Activated CD8-positive, alpha-beta memory T cell treated with anti-CD3 and anti-CD28 coated beads for 36 hours (primary cell): ENCODE results near the gene PRKN. TPM values are rescaled to one million over a fixed set of nuclear protein-coding genes. Genes with fewer than 3 reads are reported as not detected.

ENCODE experiments used
- CTCF ChIA-PET: fragments of 350-600 bp; sonication (Branson Sonifier 250); formaldehyde crosslinking; loops from one replicate; lab custom pipeline; 2021; ENCODE audit warnings: antibody characterized with exemption; lab: Charles Lee
- POLR2A ChIA-PET: fragments of 350-600 bp; sonication (Branson Sonifier 250); formaldehyde crosslinking; loops from one replicate; lab custom pipeline; 2021; ENCODE audit warnings: antibody characterized with exemption; lab: Charles Lee
- total RNA-seq, 2 experiments: library from RNA; stranded (reverse); gene quantifications; one replicate each; pipeline ENCODE4 v1.2.3, GENCODE V29; 2021

PRKN gene
- total RNA-seq, 2 experiments from 2014 or later = not detected

- ChIA-PET POLR2A (no interaction called here), CTCF (no interaction called here)
These were observed 1292.4 kb downstream of the PRKN start for GRCh38 chr6:161434921-161435747.

DNA sequence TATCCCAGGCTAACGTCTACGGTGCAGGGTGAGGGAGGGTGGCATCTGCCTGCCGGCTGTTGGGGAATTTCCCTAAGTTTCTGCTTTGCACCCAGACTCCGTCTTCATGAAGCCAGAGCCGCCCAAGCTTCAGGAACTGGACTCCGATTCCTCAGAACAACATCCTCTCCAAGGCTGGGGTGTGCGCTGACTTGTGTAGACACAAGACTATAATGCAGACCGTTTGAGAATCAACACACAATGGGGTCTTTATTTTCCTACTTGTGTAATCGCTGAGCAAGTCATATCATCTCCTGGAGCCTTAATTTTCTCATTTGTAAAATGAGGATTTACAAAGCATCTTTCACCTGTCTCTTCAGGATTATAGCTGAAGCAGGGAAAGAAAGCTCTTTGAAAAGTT, 1293.2 kb downstream of the PRKN start:
- ChIA-PET POLR2A (no interaction called here), CTCF (no interaction called here)

GRCh38 chr6:161432546-161432945, 1295.0 kb downstream of the PRKN start:
- ChIA-PET POLR2A (no interaction called here), CTCF (no interaction called here)

- ChIA-PET CTCF (interaction anchor here (0.7 kb wide), 1 partner anchor 1900 kb away, joined by 4 read pairs; no protein-coding TSS in a partner anchor), POLR2A (no interaction called here)
These were observed 1297.6 kb downstream of the PRKN start for GRCh38 chr6:161429921-161430490.

DNA sequence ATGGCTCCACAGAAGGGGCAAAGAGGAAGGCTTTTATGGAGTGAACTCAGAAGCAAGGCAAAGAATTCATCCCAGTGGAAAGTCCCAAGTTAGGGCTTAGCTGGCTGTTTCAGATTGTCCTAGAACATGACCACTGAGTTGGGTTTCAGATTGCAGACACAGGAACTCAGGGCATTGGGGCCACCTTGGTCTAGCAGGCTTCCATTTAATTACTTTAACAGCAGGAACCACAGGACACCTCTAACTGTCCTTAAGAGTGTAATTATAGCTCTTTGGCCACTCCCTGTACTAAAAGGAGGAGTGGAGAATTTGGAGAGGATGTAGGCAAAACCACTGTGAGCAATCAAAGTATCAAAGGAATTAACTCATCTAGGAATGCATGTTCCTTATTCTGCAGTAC, 1303.1 kb downstream of the PRKN start:
- ChIA-PET CTCF (no interaction called here), POLR2A (no interaction called here)

DNA sequence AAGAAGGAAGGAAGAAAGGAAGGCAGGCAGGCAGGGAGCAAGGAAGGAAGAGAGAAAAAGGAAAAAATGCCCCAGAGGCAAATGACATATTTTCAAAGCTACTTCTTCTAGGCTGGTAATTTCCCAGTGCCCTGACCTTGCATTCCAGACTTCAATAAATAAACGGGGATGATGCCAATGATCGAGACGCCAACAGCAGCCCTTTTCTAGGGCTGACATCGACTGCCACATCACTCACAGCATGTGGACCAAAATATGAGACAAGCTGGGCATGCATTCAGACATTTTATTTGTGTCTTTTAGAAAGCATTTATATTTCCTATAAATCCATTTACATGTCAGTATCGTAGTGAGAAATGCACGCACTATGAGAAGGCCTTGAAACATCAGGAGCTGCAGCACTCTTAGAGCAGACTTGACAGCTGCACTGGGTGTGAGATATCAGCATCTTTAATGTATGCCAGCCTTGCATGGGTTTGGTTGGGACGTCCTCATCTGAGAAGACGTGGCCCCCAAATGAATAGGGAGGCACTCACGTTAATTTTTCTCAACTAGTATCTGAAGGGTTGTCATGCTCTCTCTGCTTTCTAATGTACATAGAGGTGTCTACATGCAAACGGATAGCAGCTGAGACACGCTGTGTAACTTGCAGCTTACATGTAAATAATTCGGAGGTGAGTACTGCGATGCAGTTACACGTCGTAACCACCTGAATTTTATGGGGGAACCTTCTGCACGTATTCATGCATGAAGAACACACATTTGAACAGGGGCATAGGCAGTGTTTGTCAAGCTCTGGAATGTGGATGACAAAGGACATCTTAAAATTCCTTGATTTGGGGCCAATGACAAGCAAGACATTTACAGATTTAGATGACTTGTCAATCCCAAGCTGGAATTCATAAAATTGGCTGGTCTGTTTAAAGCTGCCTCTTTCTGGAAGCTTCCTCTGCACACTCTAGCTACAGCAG, 1304.6 kb downstream of the PRKN start:
- POLR2A ChIA-PET = no interaction called here
- CTCF ChIA-PET = no interaction called here

GRCh38 chr6:161418463-161418945, 1309.1 kb downstream of the PRKN start:
- POLR2A ChIA-PET = no interaction called here

GRCh38 chr6:161417717-161418462, 1309.7 kb downstream of the PRKN start:
- ChIA-PET CTCF (interaction anchor here (0.8 to 1.4 kb wide), 8 partner anchors 10 to 374 kb away, joined by 3 to 5 read pairs (median 4); no protein-coding TSS in a partner anchor), POLR2A (no interaction called here)

More at GRCh38 chr6:161418463-161418945, 1309.1 kb downstream of the PRKN start:
- CTCF ChIA-PET = interaction anchor here (0.8 to 1.4 kb wide), 8 partner anchors 9 to 375 kb away, joined by 3 to 5 read pairs (median 4); no protein-coding TSS in a partner anchor

GRCh38 chr6:161415302-161415855, 1312.2 kb downstream of the PRKN start:
- POLR2A ChIA-PET = interaction anchor here (0.6 kb wide), 1 partner anchor 1328 kb away, joined by 3 read pairs; no protein-coding TSS in a partner anchor
- CTCF ChIA-PET = no interaction called here

GRCh38 chr6:161414707-161415106, 1312.9 kb downstream of the PRKN start:
- ChIA-PET CTCF (no interaction called here), POLR2A (interaction anchor here (0.6 kb wide), 1 partner anchor 1327 kb away, joined by 3 read pairs; no protein-coding TSS in a partner anchor)

GRCh38 chr6:161414180-161414579, 1313.4 kb downstream of the PRKN start:
- CTCF ChIA-PET = no interaction called here
- POLR2A ChIA-PET = no interaction called here

DNA sequence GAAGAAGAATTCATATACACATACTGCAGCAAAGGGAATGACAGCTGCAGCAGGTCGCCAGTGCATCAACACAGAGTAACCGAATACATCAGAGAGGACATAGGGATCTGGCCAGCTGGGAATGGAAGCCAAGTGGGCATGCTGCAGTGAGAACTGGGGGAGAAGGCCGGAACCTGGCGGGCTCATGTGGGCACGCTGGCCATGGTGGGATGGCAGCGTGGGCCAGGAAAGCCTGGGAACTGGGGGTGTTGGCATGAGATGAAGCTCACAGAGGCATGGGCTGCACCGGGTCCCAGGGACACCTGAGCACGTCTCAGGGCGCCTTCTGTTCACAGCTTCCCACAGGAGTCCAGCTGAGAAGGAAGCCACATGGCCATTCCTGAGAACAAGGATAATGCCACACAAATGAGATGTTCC, 1314.2 kb downstream of the PRKN start:
- ChIA-PET CTCF (no interaction called here), POLR2A (interaction anchor here (0.6 kb wide), 1 partner anchor 1762 kb away, joined by 3 read pairs; no protein-coding TSS in a partner anchor)

GRCh38 chr6:161412795-161413194, 1314.8 kb downstream of the PRKN start:
- CTCF ChIA-PET = no interaction called here
- POLR2A ChIA-PET = no interaction called here

- ChIA-PET POLR2A (no interaction called here), CTCF (no interaction called here)
These were observed 1316.2 kb downstream of the PRKN start for GRCh38 chr6:161411265-161411944.

GRCh38 chr6:161410736-161411135, 1316.8 kb downstream of the PRKN start:
- POLR2A ChIA-PET = no interaction called here
- CTCF ChIA-PET = no interaction called here

- CTCF ChIA-PET = no interaction called here
- POLR2A ChIA-PET = no interaction called here
These were observed 1317.5 kb downstream of the PRKN start for GRCh38 chr6:161410076-161410475.

- CTCF ChIA-PET = no interaction called here
- POLR2A ChIA-PET = no interaction called here
These were observed 1318.2 kb downstream of the PRKN start for GRCh38 chr6:161409353-161409752.

- POLR2A ChIA-PET = no interaction called here
- CTCF ChIA-PET = no interaction called here
These were observed 1319.5 kb downstream of the PRKN start for GRCh38 chr6:161408041-161408440.
